ENCODE measurements around the gene USP35. TPM values are rescaled to one million over a fixed set of nuclear protein-coding genes. Genes with fewer than 3 reads are reported as not detected.
A peak's percentile ranks its signal among the peaks of the same experiment; 100 is the strongest.
"Not testable (repeated sequence)": the region's sequence is repeated elsewhere in the genome, so short reads cannot be mapped to it uniquely, and the experiment has no call there.

Gene USP35
- total RNA-seq, 1 experiment from 2014 or later = 3.1 TPM

DNA sequence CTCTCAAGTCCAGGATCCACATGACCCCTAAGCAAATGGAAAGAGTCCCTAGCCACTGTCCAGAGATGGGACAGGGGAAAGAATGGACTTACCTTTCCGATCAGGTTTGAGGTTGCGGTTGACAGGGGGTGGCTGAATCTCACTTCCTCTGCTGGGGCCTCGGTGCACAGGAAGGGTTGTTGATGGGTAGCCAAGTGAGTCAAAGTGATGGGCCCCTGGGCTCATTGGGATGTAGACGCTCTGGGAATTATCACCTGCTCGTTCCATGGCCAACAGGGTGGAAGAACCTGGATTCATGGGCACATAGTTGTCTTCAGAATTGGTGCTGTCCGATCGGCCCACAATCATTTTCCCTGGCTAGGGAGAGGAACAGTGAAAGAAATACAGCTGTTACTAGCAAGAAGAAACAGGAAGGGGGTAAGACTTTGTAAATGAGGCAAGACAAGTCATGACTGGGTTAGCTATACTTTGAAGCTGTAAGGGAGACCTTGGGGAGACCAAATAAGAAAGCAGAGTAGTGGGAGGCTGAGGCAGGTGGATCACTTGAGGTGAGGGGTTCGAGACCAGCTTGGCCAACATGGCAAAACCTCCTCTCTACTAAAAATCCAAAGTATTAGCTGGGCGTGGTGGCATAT is 34.7 kb downstream of the USP35 start:
- no peak for DNase-seq (ENCODE audit: low read depth)

DNA sequence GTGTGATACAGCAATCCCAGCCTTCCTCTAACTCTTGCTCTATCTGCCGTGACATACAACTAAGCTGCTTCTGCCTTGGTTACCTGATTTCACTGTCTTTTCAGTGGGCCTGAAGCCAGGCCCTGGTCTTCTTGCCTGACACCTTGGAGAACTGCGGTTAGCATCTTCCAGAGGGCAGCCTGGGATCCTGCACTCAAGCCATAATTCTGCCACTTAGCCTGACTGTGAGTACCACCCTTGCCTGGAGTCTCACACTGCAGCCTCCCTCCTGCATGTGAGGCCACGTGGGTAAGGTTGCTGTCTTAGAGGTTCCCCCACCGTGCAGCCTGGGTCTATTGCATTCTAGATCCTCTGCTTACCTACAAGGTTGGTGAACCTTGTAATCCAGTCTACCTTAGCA is 35.8 kb downstream of the USP35 start:
- DNase-seq (ENCODE audit: low read depth) = no peak
- in situ Hi-C loops (cut with HindIII; ENCODE audit: low pct_unique_long_range_greater_than_20kb, low sequenced_read_pairs) = no loop called here

More for the DNA sequence above, 34.7 kb downstream of the USP35 start:
- in situ Hi-C loops (cut with HindIII; ENCODE audit: low pct_unique_long_range_greater_than_20kb, low sequenced_read_pairs) = no loop called here

DNA sequence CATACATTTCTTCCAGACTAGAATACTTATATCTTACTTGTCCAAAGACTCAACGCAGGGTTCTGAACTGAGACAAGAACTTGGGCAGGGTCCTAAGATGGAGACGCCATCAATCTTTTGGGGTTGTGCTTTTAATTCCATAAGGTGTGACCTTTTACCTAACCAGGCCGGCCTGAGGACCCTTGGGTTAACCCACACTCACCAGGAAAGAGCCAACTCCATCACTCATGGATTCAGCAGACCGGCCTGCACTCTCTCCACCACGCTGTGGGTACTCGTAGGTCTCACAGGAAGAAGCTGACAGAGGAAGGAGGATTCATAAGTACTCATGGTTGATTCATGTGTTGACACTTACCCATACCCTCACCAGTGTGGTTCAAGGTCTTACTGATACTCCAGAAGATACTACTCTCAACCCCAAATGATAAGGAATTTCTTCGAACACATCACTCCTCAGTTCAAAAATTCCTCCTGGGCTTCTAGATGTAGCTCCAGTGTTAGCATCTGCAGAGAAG is 36.2 kb downstream of the USP35 start:
- in situ Hi-C loops (cut with HindIII; ENCODE audit: low pct_unique_long_range_greater_than_20kb, low sequenced_read_pairs) = no loop called here
- DNase-seq (ENCODE audit: low read depth) = no peak

DNA sequence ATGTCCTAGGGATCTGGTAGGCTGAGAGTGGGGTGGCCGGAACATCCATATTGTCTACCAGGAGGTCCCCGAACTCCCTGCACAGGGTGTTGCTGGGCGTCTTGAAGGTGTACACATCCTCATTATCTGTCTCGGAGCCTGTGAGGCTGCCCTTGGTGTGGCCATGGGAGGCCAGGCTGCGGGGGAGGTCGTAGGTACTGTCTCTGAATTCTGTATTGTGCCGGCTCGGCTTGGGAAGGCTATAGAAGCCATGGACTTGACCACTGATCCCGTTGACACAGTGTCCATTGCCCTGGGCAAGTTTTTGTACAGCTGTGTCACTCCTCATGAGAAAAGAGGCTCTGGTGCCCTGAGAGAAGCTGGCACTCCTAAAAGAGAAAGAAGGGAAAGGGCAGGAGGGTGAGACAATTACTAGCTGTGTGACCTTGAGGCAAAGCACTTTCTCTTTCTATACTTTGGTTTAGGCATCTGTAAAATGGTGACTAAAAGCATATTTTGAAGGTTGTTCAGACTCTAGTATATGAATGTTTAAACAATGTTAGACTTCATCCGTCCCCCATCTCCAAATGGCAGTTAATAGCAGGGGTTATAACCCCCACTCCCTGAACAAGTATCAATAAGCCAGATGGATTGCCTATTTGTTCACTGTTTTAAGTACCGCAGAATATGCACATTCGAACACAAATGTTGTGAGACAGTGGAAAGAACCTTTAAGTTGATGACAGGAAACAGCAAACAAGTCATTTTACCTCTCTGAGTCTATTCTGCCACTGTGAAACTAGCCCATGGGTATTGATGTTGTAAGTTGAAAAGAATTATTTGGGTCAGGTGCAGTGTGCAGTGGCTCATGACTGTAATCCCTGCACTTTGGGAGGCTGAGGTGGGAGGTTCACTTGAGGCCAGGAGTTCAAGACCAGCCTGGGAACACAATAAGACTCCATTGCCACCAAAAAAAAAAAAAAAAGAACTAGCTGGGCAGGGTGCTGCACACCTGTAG is 38.3 kb downstream of the USP35 start:
- in situ Hi-C loops (cut with HindIII; ENCODE audit: low pct_unique_long_range_greater_than_20kb, low sequenced_read_pairs) = no loop called here
- no peak for DNase-seq (ENCODE audit: low read depth)

DNA sequence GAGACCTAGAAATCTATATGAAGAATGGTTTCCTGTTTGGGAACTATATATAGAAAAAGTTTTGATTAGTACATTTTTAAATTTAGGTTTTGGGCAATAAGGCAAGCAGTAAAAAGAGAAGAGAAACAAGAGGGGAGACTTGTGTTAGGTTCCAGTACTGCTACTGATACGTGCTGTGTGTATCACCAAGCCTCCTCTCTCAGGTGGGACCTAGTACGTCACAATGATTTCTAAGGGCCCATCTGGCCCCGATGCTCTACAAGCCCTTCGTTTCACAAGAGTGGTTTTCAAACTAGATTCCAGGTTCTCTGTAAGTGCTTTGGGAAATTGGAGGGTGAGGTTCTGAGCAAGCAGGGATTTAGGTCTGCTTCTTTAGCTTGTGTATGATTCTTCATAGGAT is 39.2 kb downstream of the USP35 start:
- in situ Hi-C loops (cut with HindIII; ENCODE audit: low pct_unique_long_range_greater_than_20kb, low sequenced_read_pairs) = no loop called here
- DNase-seq (ENCODE audit: low read depth) = no peak

DNA sequence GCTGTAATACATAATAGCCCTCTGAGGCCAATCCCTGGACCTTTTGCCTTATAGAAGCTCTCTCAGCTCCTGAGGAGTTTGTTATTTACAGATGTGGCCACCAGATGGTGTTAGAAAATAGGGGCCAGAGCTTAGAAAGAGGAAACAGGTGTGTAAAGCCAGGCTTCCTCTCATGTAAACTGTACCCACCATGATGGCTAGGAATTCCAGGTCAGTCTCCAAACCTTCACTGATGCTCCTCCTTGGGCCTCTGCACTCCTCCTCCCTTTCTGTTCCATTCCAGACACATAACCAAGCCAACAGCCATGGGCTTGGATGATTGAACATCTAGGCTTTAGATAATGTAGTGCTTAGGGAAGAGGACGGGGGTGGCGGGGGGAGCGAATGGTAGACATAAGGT is 39.7 kb downstream of the USP35 start:
- in situ Hi-C loops (cut with HindIII; ENCODE audit: low pct_unique_long_range_greater_than_20kb, low sequenced_read_pairs) = no loop called here
- peak; percentile 34 for DNase-seq (ENCODE audit: low read depth)

DNA sequence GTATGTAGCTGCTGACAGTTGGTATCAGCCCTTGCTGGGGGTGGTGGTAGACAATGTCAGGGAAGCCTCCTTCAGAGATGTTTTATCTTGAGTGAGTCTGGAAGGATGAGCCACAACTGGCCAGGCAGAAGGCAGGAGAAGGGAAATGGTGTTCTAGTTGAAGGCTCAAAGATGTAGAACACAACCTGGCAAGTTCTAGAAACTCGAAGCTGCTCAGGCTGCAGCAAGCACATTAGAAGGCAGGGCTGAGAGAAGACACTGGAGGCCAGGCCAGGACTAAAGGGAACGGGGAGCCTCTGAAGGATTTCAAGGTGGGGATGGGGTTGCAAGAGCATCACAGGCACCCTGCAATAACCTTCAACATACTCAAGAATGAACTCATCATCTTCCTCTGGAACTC is 40.4 kb downstream of the USP35 start:
- no peak for DNase-seq (ENCODE audit: low read depth)
- in situ Hi-C loops (cut with HindIII; ENCODE audit: low pct_unique_long_range_greater_than_20kb, low sequenced_read_pairs) = no loop called here

DNA sequence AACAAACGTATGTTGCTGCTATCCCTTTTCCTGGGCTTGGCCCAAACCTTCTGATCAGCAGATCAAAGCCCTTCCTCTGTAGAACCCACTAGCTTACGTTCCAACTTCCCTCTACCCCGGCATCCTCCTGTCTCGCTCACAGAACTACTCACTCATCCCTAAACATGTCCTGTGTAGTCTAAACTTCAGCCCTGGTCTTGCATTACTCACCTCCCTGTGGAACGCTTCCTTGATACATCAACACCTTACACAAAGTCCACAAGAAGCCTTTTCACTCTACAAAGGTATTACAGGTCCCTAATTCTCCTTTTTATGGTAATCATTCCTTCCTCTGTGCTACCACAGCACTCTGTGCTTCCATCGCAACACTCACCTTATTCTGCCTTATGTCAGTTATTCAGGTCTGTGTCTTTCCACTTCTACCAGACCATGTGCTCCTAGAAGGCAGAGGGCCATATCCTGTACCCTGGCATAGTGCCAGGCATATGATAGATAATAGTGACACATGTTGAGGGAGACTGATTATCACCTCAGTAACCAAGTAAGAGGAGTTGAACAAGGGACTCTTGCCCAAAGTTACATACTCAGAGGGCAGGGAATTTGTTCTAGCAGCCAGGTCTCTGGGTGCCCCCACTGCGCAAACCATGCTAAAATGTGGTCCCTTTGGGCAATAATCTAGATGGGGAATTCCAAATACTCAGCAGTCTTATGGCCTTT is 41.6 kb downstream of the USP35 start:
- in situ Hi-C loops (cut with HindIII; ENCODE audit: low pct_unique_long_range_greater_than_20kb, low sequenced_read_pairs) = no loop called here
- DNase-seq (ENCODE audit: low read depth) = no peak

DNA sequence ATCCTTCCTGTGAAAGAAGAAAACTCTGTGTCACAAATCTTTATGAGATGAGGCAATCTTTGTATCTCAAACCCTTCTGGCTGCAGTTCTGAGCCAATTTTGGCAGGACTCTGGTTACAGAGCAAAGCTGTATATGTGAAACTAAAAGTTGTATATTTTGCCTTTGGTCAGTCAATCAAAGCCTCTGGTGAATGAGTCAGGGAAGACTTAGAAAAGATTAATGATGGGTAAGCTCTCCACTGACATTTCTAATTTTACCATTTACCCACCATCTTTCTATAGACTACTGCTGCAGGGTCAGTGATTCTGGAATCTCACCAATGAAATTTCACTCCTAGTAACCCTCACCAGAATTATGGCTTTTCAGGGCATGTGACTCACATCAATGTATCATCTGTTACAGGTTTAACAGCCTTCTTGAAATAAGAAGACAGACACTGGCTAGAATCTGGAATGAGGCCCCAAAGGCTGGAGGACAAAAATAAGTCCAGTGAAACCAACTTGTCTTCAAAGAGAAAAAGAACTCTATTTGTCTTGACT is 43.3 kb downstream of the USP35 start:
- in situ Hi-C loops (cut with HindIII; ENCODE audit: low pct_unique_long_range_greater_than_20kb, low sequenced_read_pairs) = no loop called here
- no peak for DNase-seq (ENCODE audit: low read depth)

DNA sequence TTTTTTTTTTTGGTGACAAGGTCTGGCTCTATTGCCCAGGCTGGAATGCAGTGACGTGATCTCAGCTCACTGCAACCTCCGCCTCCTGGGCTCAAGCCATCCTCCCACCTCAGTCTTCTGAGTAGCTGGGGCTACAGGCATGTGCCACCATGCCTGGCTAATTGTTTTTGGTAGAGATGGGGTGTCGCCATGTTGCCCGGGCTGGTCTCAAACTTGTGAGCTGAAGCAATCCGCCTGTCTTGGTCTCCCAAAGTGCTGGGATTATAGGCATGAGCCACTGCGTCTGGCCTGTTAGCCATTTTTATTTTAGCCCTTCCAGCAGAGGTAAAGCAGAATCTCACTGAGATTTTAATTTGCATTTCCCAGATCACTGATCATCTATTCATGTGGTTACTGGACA is 44.3 kb downstream of the USP35 start:
- DNase-seq (ENCODE audit: low read depth); in situ Hi-C loops (cut with HindIII; ENCODE audit: low pct_unique_long_range_greater_than_20kb, low sequenced_read_pairs): not testable (repeated sequence)

DNA sequence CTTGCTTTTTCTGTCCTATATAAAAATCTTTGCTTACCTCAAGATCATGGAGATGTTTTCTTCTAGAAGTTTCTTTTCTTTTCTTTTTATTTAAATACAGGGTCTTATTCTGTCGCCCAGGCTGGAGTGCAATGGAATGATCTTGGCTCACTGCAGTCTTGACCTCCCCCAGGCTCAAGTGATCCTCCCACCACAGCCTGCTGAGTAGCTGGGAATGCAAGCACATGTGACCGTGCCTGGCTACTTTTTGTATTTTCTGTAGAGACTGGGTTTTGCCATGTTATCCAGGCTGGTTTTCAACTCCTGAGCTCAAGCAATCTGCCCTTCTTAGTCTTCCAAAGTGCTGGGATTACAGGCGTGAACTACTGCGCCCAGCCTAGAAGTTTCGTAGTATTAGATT is 45.3 kb downstream of the USP35 start:
- in situ Hi-C loops (cut with HindIII; ENCODE audit: low pct_unique_long_range_greater_than_20kb, low sequenced_read_pairs) = no loop called here
- DNase-seq (ENCODE audit: low read depth) = no peak

DNA sequence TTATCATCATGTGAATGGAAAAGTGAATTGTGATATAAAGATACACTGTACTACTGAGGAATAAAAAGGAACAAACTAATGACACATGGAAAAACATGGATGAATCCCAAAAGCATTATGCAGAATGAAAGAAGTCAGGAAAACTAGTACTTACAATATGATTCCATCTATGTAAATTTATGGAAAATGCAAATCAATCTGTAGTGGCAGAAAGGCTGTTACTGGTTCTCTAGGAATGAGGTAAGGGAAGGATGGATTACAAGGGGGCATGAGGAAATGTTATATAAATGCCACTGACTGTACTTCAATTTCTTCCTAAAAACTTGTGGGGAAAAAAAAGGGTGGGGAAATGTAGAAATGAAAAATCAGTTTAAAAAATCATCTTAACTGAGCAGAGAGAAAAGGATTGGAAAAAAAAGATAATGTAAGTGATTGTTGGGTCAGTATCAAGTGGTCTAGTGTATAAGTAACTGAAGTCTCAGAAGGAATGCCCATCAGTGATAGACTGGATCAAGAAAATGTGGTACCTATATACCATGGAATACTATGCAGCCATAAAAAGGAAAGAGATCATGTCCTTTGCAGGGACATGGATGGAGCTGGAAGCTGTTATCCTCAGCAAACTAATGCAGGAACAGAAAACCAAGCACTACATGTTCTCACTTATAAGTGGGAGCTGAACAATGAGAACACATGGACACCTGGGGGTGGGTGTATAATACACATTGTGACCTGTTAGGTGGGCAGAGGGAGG is 48.8 kb downstream of the USP35 start:
- in situ Hi-C loops (cut with HindIII; ENCODE audit: low pct_unique_long_range_greater_than_20kb, low sequenced_read_pairs) = no loop called here
- DNase-seq (ENCODE audit: low read depth) = no peak

DNA sequence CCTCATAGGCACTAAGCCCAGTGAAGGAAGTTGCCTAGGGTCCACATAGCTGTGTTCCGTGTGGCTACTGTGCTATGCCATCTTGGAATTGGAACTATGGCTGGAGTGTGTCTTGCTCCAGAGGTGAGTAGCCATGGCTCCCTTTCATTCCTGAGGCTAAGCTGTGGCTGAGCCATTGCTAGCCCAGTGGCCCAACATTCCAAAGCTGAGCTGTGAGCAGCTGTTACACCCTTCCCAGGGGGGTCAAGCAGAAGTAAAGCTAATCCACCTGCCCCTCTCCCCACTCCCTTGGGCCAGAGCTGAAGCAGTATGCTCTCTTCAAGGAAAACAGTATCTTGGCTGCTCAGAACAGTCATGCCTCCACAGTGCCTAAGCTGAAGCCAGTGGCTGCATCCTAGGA is 51.1 kb downstream of the USP35 start:
- DNase-seq (ENCODE audit: low read depth) = no peak
- in situ Hi-C loops (cut with HindIII; ENCODE audit: low pct_unique_long_range_greater_than_20kb, low sequenced_read_pairs) = no loop called here

DNA sequence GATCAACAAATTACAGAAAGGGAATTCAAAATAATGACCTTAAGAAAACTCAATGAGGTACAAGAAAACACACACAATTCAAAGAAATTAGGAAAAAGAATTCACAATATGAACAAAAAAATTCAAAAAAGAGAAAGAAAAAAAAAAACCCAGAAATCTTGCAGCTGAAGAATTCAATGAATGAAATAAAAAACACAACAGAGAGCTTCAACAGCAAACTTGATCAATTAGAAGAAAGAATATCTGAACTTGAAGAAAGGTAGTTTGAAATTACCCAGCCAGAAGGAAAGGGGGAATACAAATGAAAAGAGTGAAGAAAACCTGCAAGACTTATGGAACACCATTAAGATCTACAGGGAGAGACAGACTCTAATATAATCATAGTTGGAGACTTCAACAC is 52.8 kb downstream of the USP35 start:
- in situ Hi-C loops (cut with HindIII; ENCODE audit: low pct_unique_long_range_greater_than_20kb, low sequenced_read_pairs) = no loop called here
- no peak for DNase-seq (ENCODE audit: low read depth)

DNA sequence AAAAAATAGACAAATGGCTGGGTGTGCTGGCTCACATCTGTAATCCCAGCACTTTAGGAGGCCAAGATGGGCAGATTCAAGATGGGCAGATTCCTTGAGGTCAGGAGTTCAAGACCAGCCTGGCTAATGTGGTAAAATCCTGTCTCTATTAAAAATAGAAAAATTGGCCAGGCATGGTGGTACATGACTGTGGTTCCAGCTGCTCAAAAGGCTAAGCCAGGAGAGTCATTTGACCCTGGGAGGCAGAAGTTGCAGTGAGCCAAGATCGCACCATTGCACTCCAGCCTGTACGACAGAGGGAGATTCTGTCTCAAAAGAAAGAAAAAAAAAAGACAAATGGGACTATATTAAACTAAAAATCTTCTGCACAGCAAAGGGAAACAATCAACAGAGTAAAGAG is 55.4 kb downstream of the USP35 start:
- no peak for DNase-seq (ENCODE audit: low read depth)

DNA sequence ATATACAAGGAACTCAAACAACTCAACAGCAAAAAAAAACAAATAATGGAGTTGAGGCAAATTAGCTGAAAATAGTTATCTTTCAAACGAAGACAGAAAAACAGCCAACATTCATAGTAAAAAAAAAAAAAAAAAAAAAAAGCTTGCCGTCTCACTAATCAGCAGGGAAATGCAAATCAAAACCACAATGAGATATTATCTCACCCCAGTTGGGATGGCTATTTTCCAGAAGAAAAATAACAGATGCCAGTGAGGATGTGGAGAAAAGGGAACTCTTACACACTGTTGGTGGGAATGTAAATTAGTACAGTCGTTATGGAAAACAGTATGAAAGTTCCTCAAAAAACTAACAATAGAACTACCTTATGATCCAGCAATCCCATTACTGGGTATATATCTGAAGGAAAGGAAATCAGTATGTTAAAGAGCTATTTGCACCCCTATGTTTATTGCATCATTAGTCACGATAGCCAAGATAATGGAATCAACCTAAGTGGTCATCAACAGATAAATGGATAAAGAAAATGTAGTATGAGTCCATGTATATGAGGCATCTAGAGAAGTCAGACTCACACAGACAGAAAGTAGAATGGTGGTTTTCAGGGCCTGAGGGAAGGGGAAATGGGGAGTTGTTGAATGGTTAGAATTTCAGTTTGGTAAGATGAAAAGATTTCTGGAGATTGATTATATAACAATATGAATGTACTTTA is 56.0 kb downstream of the USP35 start:
- in situ Hi-C loops (cut with HindIII; ENCODE audit: low pct_unique_long_range_greater_than_20kb, low sequenced_read_pairs) = no loop called here
- no peak for DNase-seq (ENCODE audit: low read depth)

More for the DNA sequence above, 55.4 kb downstream of the USP35 start:
- in situ Hi-C loops (cut with HindIII; ENCODE audit: low pct_unique_long_range_greater_than_20kb, low sequenced_read_pairs) = no loop called here

DNA sequence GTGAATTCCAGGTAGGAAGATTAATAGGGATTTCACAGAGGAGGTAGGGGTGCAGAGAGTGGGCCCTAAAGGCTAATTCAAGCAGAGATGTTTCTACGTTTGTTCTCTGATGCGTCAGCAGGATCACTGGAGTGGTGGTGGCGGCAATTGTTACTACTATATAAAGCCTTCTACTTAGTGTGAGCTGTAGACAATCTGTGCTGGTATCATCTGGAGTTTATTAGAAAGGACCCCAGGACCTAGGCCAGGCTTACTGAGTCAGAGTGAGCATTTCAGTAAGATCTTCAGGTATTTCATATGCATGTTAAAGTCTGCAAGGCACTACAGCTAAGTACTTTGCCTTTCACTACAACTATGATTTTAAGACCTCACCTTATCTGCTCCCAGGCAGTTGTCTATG is 59.5 kb downstream of the USP35 start:
- DNase-seq (ENCODE audit: low read depth) = no peak
- in situ Hi-C loops (cut with HindIII; ENCODE audit: low pct_unique_long_range_greater_than_20kb, low sequenced_read_pairs) = no loop called here

Measured in Caki2 (cell line).